MM.1S (cell line): Measurements from ENCODE around the gene DYNLT1.
"Not testable (repeated sequence)": the region's sequence is repeated elsewhere in the genome, so short reads cannot be mapped to it uniquely, and the experiment has no call there.

Experiments used
- DNase-seq: peaks from one replicate; pipeline ENCODE4 v3.0.0-alpha.2; 2015
- H2AFZ ChIP-seq: fragments of 300-600 bp; sonication (generic); 2 replicates; pipeline ENCODE4 v1.6.0; 2016; ENCODE audit warnings: antibody characterized with exemption, low read length
- H3F3A ChIP-seq: fragments of 300-600 bp; sonication (generic); 2 replicates; pipeline ENCODE4 v1.6.1; 2016; ENCODE audit warnings: mild to moderate bottlenecking, antibody characterized with exemption, low read length, moderate library complexity, mixed read lengths; ENCODE audit not compliant: insufficient read depth
- H3K27ac ChIP-seq: fragments of 300-600 bp; sonication (generic); 2 replicates; pipeline ENCODE4 v1.5.1; 2016; ENCODE audit warnings: mild to moderate bottlenecking, low read length
- H3K27me3 ChIP-seq: fragments of 300-600 bp; sonication (generic); replicated peaks from 2 replicates; pipeline ENCODE4 v1.6.0; 2016; ENCODE audit warnings: low read length; ENCODE audit not compliant: insufficient read depth
- H3K36me3 ChIP-seq: fragments of 300-600 bp; sonication (generic); replicated peaks from 2 replicates; pipeline ENCODE4 v1.6.1; 2016; ENCODE audit warnings: mild to moderate bottlenecking, low read length, mixed read lengths; ENCODE audit not compliant: insufficient read depth
- H3K4me1 ChIP-seq: fragments of 300-600 bp; sonication (generic); 2 replicates; pipeline ENCODE4 v1.6.1; 2016; ENCODE audit warnings: low read length, mixed read lengths
- H3K4me2 ChIP-seq: fragments of 300-600 bp; sonication (generic); 2 replicates; pipeline ENCODE4 v1.6.0; 2016; ENCODE audit warnings: low read depth, low read length
- H3K4me3 ChIP-seq: fragments of 300-600 bp; sonication (generic); 2 replicates; pipeline ENCODE4 v1.5.1; 2016; ENCODE audit warnings: low read length, mixed read lengths
- H3K79me2 ChIP-seq: fragments of 300-600 bp; sonication (generic); 2 replicates; pipeline ENCODE4 v1.6.1; 2016; ENCODE audit warnings: mixed run types, low read length, mixed read lengths
- H3K9ac ChIP-seq: fragments of 300-600 bp; sonication (generic); 2 replicates; pipeline ENCODE4 v1.6.1; 2016; ENCODE audit warnings: low read length, mixed read lengths
- H3K9me2 ChIP-seq: fragments of 300-600 bp; sonication (generic); replicated peaks from 2 replicates; pipeline ENCODE4 v1.6.1; 2016; ENCODE audit warnings: mild to moderate bottlenecking, low read length, mixed read lengths; ENCODE audit not compliant: insufficient read depth
- H3K9me3 ChIP-seq: fragments of 300-600 bp; sonication (generic); replicated peaks from 2 replicates; pipeline ENCODE4 v1.6.1; 2016; ENCODE audit warnings: mild to moderate bottlenecking, low read length, mixed read lengths; ENCODE audit not compliant: insufficient read depth
- H4K20me1 ChIP-seq: fragments of 300-600 bp; sonication (generic); 2 replicates; pipeline ENCODE4 v1.6.1; 2016; ENCODE audit warnings: mild to moderate bottlenecking, low read length, moderate library complexity, mixed read lengths; ENCODE audit not compliant: insufficient read depth
- EZH2 ChIP-seq: fragments of 300-600 bp; sonication (generic); optimal IDR thresholded peaks from 2 replicates; pipeline ENCODE3; 2017; ENCODE audit warnings: low read depth, mild to moderate bottlenecking, antibody characterized with exemption, low read length, mixed read lengths
- EZH2phosphoT487 ChIP-seq: fragments of 300-600 bp; sonication (generic); IDR thresholded peaks from 2 replicates; pipeline ENCODE4 v1.6.1; 2018; ENCODE audit warnings: antibody characterized with exemption, low read length
- TF ChIP-seq, protein P1 (sequence below): fragments of 300-600 bp; sonication (generic); IDR thresholded peaks from 2 replicates; pipeline ENCODE4 v1.5.1; 2016; ENCODE audit warnings: antibody characterized with exemption, low read length, mixed read lengths

The DYNLT1 gene

DNA sequence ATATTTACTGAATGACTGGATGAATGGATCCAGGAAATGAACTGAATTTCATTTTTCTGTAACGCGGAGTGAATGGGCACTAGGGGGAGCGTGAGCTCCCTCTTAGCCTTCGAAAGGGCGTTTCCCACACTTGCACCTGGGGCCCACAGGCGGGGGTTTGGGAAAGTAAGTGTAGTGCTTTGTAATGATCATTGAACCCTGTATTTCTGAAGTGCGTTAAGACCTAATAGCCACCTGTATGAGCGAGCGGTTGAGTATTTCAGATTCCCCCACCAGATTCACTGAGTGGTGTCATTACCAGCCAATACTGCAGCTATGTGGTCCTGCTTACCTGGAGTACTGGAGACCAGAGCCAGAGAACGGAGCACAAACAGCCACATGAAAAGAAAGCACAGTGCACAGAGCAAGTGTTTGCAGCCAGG lies 15.8 kb upstream of the DYNLT1 start:
- TF ChIP-seq EZH2phosphoT487 (no peak), EZH2 (no peak)
- TF ChIP-seq, protein P1, sequence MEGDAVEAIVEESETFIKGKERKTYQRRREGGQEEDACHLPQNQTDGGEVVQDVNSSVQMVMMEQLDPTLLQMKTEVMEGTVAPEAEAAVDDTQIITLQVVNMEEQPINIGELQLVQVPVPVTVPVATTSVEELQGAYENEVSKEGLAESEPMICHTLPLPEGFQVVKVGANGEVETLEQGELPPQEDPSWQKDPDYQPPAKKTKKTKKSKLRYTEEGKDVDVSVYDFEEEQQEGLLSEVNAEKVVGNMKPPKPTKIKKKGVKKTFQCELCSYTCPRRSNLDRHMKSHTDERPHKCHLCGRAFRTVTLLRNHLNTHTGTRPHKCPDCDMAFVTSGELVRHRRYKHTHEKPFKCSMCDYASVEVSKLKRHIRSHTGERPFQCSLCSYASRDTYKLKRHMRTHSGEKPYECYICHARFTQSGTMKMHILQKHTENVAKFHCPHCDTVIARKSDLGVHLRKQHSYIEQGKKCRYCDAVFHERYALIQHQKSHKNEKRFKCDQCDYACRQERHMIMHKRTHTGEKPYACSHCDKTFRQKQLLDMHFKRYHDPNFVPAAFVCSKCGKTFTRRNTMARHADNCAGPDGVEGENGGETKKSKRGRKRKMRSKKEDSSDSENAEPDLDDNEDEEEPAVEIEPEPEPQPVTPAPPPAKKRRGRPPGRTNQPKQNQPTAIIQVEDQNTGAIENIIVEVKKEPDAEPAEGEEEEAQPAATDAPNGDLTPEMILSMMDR = peak; percentile 53
- no peak overlapping the region for H3K4me2 ChIP-seq

DNA sequence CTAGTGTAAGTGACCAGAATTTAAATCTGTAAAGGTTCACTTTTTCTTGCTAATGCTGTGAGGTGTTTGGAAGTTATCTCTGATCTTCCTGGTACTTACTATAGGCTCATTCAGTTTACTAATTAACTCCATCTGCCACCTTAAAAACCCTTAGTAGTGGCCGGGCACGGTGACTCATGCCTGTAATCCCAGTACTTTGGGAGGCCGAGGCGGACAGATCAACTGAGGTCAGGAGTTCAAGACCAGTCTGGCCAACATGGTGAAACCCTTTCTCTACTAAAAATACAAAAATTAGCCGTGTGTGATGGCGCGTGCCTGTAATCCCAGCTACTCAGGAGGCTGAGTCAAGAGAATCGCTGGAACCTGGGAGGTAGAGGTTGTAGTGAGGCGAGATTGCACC lies 12.4 kb upstream of the DYNLT1 start:
- not testable (repeated sequence) for H3K9ac ChIP-seq, H4K20me1 ChIP-seq, H3K27me3 ChIP-seq, H3K4me2 ChIP-seq, H3K36me3 ChIP-seq, H3K27ac ChIP-seq, H3K79me2 ChIP-seq, H3K9me3 ChIP-seq, H3K4me3 ChIP-seq, H2AFZ ChIP-seq, DNase-seq, H3K9me2 ChIP-seq
- Histone ChIP-seq H3K4me1 (peaks cover 15% of the 10 kb centered on the region), H3F3A (peaks cover 16% of the 10 kb centered on the region)

More for the DNA sequence above, 15.8 kb upstream of the DYNLT1 start:
- Histone ChIP-seq H3F3A (no peaks in the 10 kb centered on the region), H2AFZ (no peak overlapping the region), H3K79me2 (no peaks in the 10 kb centered on the region), H3K4me3 (no peak overlapping the region), H3K9me3 (no peaks in the 10 kb centered on the region), H3K36me3 (no peaks in the 10 kb centered on the region), H3K9ac (no peak overlapping the region), H3K27me3 (no peaks in the 10 kb centered on the region), H3K27ac (no peak overlapping the region), H3K9me2 (no peaks in the 10 kb centered on the region), H3K4me1 (no peaks in the 10 kb centered on the region), H4K20me1 (no peaks in the 10 kb centered on the region)
- peak; percentile 49 for DNase-seq

DNA sequence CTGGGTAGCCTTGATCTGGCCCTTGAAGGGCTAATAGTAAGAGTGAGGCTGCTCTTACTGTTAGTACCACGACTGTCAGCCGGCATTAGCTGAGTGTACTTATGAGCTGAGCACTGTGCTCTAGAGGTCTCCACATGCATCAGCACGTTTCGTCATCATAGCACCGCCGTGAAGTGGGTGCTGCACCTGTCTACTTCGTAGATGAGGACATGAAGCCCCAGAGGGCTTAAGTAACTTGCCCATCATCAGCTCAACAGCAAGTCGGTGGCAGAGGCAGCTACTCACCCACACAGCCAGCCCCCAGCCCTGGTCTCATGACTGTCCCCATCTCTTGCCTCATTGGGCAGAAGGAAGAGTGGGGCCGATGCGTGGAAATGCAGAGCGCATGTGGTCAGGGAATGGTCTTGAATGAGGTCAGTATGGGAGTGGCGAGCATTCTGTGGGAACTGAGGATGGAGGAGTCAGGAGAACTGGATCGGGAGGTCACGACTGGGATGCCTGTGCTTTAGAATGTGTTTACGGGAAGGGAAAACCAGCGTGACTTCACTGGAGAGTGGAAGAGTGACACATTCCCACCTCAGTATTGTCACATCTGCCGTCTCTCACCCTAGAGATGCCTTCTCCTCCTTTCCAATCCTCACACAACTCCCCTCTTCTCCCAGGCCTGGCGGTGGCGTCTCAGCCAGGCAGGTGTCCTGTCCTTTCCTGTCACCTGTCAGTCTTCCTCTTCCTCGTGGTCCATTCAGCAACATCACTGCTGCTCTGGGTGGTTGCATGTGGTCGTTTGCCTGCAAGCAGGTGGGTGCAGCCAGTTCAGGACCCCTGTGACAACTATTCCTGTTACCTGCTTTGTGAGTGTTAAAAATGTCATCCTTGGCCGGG lies 11.3 kb upstream of the DYNLT1 start:
- no peak overlapping the region for H3K4me3 ChIP-seq
- H3K9ac ChIP-seq = no peak overlapping the region
- H3K4me2 ChIP-seq = no peak overlapping the region
- no peaks in the 10 kb centered on the region for H3K9me3 ChIP-seq
- DNase-seq = no peak
- TF ChIP-seq EZH2 (no peak), EZH2phosphoT487 (no peak)
- TF ChIP-seq, protein P1 = no peak
- H3F3A ChIP-seq = peaks cover 16% of the 10 kb centered on the region
- H3K79me2 ChIP-seq = no peaks in the 10 kb centered on the region
- H4K20me1 ChIP-seq = no peaks in the 10 kb centered on the region
- no peak overlapping the region for H3K27ac ChIP-seq
- H3K4me1 ChIP-seq = peaks cover 15% of the 10 kb centered on the region
- H2AFZ ChIP-seq = no peak overlapping the region
- H3K9me2 ChIP-seq = no peaks in the 10 kb centered on the region
- no peaks in the 10 kb centered on the region for H3K36me3 ChIP-seq
- H3K27me3 ChIP-seq = peaks cover 7% of the 10 kb centered on the region; the same call in 1 of the 2 replicates

DNA sequence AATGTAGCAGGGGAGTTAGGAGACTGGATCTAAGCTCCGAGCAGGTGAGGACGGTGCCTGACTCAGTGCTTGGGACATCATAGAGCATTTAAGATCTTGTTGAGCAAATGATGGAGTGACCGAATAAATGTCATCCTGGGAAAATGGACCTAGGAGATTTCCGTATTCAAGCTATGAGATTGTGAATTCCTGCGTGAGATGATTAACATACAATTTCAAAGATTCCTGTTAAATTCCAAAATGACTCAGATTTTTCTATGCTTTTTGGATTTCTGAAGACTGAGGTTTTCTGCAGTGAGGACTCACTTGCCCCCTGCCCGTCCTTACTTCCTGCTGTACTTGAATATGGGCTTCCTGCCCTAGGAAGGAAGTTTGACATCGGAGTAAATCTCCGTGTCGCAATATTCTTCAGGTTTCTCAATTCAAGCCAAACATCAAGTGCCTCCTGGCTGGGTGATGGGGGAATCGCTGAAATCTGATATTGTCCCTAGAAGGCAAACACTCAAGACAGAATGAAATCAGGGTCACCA lies 10.5 kb upstream of the DYNLT1 start:
- no peaks in the 10 kb centered on the region for H4K20me1 ChIP-seq
- peaks cover 7% of the 10 kb centered on the region; the same call in 1 of the 2 replicates for H3K27me3 ChIP-seq
- TF ChIP-seq EZH2phosphoT487 (no peak), EZH2 (no peak)
- TF ChIP-seq, protein P1 = no peak
- DNase-seq = no peak
- H3K27ac ChIP-seq = no peak overlapping the region
- H3K4me2 ChIP-seq = no peak overlapping the region
- no peaks in the 10 kb centered on the region for H3K36me3 ChIP-seq
- H3K9me3 ChIP-seq = no peaks in the 10 kb centered on the region
- H3K4me3 ChIP-seq = no peak overlapping the region
- no peak overlapping the region for H2AFZ ChIP-seq
- H3K9ac ChIP-seq = no peak overlapping the region
- H3F3A ChIP-seq = peaks cover 16% of the 10 kb centered on the region
- H3K9me2 ChIP-seq = no peaks in the 10 kb centered on the region
- H3K79me2 ChIP-seq = no peaks in the 10 kb centered on the region
- peaks cover 15% of the 10 kb centered on the region for H3K4me1 ChIP-seq
